Epithelial cell of proximal tubule (primary cell): ENCODE results near the gene ITGA4. TPM values are rescaled to one million over a fixed set of nuclear protein-coding genes. Genes with fewer than 3 reads are reported as not detected.

Source experiments
- DNase-seq: peaks from one replicate; pipeline ENCODE4 v3.0.0-alpha.2; 2011; ENCODE audit warnings: low read depth
- H3K4me3 ChIP-seq: 2 replicates; pipeline ENCODE4 v1.5.1; 2011; ENCODE audit warnings: low read depth, mild to moderate bottlenecking, low read length
- CTCF ChIP-seq: conservative IDR thresholded peaks from 2 replicates; pipeline ENCODE4 v1.5.1; 2012; ENCODE audit warnings: low read depth, mild to moderate bottlenecking, low read length
- total RNA-seq: library from RNA; depleted of rRNA; stranded (reverse); fragments of >200 nt; gene quantifications from 2 replicates; pipeline ENCODE4 v1.2.3, GENCODE V29; 2015

Gene ITGA4
- total RNA-seq, 1 donor from 2014 or later: 22.5 TPM

DNA sequence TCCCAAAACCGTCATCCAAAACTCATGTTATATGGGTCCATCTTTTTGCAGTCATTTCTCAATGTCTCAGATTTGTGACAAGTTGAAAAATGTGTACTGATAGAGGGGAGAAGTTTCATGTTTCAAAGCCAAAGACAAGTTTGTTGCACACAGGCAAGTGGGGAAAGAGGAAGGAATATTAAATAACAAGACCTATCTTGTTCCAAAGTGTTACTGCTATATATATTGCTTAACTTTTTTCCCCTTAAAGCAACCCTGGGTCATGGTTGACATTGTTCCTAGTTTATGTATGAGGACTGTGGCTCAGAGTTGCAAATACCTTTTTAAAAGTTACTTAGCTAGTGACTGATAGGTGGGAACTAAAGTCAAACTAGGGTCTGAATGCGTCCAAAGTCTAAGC, 1.7 kb downstream of the ITGA4 start:
- no peak for TF ChIP-seq CTCF
- no peak overlapping the region for H3K4me3 ChIP-seq
- DNase-seq: no peak

GRCh38 chr2:181459621-181460021, 2.4 kb downstream of the ITGA4 start:
- no peak for DNase-seq
- no peak for TF ChIP-seq CTCF
- no peak overlapping the region for H3K4me3 ChIP-seq

GRCh38 chr2:181461056-181461997, 4.1 kb downstream of the ITGA4 start:
- no peak overlapping the region for H3K4me3 ChIP-seq
- DNase-seq: no peak
- no peak for TF ChIP-seq CTCF

DNA sequence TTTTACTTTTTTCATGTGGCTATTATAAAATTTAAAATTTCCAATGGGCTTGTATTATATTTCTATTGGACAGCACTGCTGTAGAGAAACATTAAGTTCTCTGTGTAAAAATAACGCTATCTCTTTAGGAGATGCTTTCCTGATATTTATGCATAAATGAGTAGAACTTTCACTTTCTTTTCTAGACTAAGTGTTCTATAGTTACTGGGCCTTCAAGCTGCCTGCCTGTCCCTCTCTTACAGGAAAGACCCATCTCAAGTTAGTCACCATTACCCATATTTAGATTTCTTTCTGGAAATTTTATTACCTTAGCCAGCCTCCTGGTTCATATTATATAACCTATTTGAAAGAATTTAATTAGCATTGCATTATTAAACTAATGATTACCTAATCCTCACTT, 4.8 kb downstream of the ITGA4 start:
- no peak overlapping the region for H3K4me3 ChIP-seq
- DNase-seq: no peak
- no peak for TF ChIP-seq CTCF

- no peak for TF ChIP-seq CTCF
- no peak overlapping the region for H3K4me3 ChIP-seq
- DNase-seq: no peak
Measured at GRCh38 chr2:181463588-181463987, 6.4 kb downstream of the ITGA4 start.

DNA sequence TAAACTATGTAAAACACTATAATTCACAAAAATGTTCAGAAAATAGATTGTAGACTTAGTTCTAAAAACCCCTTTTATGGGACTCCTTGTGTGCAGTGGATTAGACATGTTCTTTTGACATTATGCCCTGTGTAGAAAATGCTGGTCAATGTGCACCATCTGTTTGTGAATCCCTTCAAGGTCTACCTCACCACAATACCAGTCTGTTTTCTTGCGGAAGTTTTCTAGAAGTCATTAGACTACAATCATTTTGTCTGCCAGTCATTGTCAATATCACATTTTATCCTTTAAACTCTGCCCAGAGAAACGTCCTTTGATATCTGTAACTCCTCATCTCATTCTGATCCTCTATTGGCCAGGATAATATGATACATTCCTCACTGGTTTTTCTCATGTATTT, 7.8 kb downstream of the ITGA4 start:
- no peak for TF ChIP-seq CTCF
- no peak for DNase-seq

More for the DNA sequence above, 7.8 kb downstream of the ITGA4 start:
- H3K4me3 ChIP-seq: no peak overlapping the region
